Stimulated activated CD4-positive, alpha-beta T cell treated with anti-CD3 and anti-CD28 coated beads, Interleukin-15, amount 100 ng/mL, for 48 hours (primary cell): Measurements from ENCODE around the gene TST.

Experiments used
- DNase-seq, 2 donors: peaks; one replicate each; pipeline ENCODE4 v3.0.0-alpha.2; 2020; ENCODE audit warnings: low read depth in 2 of 2

TST gene

DNA sequence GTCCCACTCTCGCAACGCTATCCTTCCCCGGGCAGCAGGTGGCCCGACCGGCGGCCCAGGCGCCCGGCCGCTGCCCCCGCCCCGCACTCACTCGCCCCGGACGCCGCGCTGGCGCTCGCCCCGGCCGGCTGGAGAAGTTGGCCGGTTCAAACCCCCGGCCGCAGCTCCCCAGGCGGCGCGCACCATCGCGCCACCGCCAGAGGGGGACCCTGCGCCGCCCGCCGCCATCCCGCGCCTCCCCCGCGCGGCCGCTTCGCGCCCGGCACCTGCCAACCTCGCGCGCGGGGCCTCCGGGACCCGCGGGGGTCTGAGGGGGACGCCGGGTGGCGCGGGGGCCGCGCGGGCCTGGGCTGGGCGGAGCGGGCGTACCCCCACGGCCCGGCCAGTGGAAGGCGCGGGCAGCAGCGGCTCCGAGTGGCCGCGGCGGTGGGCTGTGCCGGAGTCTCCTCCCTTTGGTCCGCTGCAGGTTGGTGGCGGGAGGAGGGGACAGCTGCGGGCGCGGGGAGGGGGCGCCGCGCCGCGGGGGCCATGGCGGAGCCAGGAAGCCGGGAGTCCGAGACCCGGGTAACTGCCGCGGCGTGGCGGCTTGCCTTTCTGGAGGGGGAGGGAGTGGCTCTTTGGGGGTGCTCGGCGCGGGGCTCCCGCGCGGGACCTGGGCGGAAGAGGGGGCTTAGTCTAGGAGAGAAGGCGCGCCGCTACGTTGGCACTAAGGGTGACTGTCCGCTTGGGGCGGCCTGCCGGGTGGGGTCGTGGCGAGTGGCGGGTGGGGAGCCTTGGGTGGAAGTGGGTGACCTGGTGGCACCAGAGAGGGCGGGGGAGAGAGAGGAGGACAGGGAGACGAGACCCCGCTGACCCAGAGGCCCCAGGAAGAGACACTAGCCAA lies at the start of gene TST, which contains the start of gene MPST:
Gene TST (minus strand): TSS at position 139 of the 883 bp plus-strand sequence. CDS start 715 bp downstream, outside the sequence.
Gene MPST (plus strand): TSS at position 434 of the 883 bp plus-strand sequence. CDS start 95 bp downstream, at position 529.
- peak in 1 of 2 donors; percentile 12 for DNase-seq

DNA sequence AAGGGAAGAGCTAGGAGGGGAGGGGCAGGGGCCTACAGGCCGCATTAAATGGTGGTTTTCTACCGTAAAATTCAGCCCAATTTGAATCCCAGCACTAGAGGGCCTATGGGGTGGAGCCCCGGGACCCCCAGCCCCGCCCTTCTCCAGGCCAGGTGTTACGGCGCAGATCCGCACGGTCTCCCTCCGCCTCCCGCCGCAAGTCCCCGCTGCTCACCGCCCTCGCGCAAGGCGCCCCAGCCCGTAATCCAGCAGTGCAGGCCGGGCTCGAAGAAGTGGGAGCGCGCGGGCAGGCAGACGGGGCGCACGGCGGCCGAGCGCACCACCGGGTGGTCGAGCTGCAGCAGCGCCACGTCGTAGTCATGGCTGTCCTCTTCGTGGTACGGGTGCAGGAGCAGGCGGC lies 49.6 kb upstream of the TST start:
- no peak for DNase-seq

DNA sequence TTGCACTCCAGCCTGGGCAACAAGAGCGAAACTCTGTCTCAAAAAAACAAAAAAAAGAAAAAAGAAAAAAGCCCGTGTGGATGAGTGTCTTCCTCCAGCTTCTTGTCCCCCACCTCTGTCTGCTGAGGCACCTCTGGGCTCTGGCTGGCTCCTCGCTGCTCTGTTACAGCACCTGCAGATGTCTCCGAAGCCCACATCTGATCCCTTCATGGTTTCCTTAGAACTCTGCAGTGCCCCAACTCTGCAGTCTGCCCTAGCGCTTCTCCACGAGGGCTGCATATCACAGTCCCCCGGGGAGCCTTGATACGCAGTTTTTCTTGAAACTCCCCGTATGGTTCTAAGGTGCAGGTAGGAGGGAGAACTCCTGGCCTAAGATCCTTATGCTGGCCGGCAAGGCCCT lies 48.2 kb upstream of the TST start:
- DNase-seq, result no peak

DNA sequence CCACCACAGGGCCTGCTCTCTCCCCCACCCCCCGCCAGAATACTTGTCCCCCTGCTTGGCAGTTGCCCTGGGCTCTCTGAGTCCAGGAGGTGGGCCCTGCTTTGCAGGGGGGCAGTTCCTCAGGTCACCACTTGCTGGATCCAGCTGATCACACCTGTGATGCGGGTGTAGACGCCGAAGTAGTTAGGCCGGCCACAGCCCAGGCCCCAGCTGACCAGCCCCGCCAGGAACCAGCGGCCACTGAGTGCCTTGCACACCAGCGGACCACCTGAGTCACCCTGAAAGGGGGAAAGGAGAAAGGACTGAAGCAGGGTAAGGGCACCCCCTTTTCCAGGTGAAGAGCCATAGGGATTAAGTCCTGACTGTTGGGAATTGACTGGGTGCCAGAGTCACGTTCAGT lies 46.7 kb upstream of the TST start:
- DNase-seq, result no peak

DNA sequence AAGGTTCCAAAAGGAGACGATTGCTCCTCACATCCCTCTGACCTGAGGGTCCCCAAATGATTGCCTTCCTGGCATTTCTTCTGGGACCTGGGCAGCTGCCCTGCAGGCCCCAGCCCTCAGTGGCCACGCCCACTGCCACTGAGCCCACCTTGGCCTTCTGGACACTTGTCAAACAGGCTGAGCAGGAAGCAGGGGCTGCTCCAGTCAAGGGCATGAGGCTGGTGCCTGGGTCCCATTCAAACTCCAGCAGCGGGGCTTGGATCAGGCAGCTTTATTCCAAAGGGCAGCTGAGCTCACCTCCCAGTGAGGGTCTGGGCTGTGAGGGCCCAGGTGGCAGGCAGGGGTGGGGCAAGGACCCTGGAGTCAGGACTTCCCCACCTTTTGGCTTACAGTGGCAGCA lies 45.9 kb upstream of the TST start:
- no peak for DNase-seq

DNA sequence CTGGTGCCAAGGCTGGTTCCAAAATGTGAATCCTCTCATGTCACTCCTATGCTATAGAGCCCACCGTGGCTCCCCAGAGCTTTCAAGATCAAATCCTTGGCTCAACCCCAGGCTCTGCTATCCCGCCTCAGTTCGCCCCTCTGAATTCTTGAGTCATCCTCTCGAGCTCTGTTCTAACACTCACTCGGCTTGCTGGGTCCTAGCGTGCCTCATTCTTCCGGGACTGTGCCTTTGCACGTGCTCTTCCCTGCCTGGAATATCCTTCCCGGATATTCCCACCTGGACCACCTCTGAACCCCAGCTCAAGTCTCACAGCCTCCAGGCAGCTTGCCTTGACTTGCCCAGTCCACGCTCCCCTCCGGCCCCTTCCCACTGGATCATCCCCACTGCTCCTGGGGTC lies 45.3 kb upstream of the TST start:
- no peak for DNase-seq

DNA sequence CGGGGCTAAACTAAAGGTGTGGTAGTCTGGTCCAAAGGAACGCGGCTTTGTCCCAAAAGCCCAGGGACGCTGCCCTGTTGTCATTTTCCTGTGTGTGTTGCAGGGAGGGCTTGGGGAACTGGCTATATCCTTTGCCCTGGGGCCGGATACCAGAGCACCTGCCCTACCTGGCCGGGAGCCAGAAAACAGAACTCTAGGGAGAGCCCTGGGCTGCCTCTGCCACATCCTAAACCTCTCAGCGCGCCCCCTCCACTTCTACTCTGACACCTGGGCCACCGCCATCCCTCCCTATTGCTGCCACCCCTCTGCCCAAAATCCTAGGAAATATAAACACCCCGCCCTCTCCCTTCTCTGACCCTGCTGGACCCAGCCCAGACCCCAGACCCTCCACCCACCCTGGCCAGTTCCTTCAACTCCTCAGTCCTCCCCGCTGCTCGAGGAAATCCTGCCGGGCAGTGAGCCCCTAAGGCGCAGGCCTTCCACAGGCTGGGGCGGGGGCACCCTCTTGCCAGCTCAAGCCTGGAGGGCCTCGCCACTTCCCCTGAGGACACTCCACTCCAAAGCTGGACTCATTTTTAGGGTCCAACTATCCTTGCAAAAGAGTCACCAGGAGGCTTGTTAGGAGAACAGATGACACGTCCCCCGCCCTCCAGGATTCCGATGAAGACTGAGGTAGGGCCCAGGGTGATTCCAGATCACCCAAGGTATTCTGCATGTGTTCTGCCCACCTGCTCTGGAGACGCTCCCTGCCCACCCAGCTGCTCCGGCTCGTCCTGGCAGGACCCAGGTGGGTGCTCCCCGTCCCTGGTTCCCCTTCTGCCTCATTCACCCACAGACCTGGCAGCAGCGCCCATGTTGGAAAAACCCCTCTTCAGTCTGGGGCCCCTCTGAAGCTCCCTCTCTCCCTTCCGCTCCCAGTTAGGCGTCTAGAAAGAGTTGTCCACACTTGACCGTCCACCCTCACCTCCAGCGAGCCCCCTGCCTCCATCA lies 44.5 kb upstream of the TST start:
- DNase-seq, result no peak

DNA sequence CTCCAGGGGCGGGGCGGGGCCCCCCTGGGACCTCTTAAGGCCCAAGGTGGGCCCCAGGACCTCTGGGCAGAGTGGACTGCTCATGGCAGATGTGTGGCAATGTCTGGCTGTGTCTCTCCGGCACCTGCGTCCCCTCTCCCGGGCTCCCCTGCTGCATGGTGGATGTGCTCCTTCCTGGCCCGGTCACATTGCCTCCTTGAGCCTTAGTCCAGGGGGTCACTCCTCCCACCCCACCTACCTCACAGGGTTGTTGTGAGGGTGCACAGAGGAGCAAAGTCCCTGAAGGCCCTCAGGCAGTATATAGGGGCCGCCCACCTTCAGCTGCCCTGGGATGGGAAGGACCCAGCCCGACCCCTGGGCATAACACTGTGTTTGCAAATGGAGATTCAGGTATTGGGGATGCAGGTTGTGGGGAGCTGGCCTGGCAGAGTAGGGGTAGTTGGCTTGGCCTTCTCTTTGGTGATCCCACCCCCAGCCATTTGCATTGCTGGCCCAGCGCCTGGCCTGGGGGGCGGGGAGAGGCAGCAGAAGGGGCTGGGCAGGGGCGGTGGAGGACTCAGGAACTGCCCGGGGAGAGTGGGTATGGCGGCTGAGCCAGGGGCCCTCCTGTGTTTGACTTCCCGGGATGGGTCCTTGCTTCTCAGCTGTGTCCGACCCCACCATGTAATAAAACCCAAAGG lies 43.6 kb upstream of the TST start:
- DNase-seq, result no peak

DNA sequence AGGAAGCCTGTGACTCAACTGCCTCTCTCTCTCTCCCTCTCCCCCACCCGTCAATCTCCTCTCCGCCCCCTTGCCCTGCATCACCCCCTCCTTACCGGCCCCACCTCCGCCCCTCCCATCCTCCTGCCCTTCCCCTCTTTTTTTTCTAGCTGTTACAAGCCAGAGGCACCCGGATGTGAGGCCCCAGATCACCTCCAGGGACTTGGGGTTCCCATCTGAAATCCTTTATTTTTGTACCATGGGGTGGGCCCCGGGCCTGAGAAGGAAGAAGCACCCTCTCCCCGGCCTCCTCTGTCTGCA lies 43.1 kb upstream of the TST start:
- no peak for DNase-seq

DNA sequence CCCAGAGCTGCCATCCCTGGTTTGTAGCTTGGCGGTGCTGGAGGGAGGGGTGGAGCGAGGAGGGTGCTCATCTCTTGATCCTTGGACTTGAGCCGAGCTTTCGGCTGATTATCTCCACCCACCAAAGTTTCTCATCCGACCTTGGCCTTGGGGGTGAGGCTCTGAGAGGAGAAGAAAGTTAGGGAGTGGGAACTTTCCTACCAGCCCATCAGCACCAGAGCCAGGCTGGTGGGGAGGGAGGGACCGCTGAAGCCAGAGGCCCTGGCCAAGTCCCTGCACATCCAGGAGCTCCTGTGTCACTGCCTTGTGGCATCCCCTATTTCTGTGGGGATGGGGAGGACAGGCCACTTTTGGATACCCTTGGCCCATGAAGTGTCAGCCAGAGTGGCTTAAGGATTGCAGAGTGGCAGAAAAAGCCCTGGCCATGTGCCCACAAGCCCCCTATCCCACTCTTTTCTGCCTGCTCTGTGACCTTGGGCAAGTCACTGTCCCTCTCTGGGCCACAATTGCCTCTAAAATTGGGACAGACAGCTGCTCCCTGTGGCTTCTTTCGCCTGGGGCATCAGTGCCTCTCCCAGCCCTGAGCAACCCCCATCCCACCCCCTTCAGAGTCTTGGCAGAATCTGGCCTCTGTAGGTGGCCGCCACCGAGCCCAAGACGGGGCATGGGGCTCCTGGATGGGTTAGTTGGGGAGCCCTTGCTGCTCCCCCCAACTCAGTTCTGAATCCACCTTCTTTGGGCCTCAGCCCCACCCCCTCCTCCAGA lies 42.5 kb upstream of the TST start:
- DNase-seq, result no peak

DNA sequence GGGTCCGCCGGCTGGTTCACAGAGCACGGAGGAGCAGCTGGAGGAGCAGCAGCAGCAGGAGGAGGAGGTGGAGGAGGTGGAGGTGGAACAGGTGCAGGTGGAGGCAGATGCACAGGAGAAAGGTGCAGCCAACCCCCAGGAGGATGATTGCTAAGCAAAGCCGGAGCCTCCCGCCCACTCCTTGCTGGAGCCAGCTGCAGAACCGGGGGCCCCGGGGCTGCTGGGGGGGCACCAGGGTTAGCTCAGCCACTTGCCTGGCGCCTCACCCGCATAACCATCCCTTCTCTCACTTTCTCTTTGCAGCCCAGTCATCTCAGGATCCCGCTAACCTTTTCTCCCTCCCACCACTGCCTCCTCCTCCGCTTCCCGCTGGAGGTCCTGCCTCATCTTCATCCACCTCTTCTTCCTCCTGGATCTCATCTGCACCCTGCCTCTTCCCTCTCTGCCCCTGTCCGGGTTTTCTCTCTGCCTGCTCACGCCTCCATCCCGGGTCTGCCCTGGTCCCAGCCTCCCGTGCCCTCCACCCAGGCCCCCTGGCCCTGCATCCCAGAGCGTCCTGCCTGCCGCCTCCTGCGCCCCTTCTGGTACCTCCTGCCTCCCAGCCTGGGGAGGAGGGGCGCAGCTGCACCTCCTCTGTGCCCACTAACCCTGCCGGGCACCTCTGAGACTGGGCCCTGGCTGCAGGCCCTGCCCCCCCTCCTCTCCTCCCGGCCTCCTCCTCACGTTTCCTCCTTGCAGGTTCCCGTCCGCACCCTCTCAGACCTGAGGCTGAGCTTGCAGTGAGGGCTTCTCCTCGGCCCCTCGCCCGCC lies 41.8 kb upstream of the TST start:
- peak; percentile 64 to 68 for DNase-seq

DNA sequence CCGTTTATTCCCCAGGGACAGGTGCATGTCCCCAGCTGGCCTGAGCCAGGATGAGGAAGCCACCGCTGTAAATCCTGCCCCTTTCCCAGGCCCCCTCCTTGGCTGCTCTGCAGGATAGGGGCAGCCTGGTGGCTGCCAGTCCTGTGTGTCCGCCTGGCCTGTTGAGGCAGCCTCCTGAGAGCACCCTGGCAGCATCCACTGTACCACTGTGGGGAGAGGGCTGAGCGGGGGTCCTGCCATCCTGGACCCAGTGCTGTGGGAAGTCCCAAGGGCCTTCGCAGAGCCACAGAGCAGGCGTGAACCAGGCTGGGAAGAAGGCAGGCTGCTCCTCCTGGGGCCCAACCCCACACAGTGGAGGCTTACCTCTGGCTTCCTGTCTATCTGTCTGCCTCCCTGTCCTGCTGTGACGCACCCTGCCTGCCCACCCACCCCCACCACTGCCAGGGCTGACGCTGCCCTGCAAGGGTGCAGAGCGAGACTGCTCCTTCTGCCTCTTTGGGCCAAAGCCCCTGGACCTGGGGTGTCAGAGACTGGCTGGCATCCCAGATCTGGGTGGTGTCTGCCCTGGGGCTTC lies 40.7 kb upstream of the TST start:
- DNase-seq, result no peak

DNA sequence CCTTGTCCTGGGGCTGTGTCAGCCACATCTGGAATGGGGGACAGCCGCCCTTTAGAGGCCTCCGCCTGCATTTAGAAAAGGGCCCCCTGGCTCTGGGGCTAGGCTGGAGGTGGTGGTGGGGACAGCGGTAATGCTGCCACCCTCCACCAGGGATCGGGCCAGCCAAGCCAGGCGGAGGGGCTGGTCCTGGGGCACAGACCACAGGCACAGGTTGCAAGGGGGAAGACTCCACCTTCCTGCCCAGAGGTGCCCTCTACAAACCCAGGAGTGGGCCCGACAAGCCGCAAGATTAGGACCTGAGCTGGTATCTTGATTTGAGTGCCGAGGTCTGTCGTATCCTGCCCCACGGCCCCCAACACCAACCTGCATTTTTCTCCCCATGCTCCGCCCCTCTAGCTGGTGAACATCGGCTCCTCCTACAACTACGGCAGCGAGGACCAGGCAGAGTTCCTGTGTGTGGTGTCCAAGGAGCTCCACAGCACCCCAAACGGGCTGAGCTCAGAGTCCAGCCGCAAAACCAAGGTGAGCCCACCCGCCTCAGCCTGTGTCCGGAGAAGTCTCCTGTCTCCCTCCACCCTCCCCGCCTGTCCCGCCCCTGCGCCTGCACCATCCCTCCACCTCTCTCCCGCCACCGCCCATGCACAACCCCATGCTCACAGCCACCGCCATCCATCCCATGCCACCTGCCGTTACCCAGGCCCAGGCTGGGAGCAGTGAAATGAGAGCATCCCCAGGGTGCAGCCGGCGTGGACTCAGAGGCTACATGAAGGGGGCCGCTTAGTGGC lies 39.9 kb upstream of the TST start:
- no peak for DNase-seq

DNA sequence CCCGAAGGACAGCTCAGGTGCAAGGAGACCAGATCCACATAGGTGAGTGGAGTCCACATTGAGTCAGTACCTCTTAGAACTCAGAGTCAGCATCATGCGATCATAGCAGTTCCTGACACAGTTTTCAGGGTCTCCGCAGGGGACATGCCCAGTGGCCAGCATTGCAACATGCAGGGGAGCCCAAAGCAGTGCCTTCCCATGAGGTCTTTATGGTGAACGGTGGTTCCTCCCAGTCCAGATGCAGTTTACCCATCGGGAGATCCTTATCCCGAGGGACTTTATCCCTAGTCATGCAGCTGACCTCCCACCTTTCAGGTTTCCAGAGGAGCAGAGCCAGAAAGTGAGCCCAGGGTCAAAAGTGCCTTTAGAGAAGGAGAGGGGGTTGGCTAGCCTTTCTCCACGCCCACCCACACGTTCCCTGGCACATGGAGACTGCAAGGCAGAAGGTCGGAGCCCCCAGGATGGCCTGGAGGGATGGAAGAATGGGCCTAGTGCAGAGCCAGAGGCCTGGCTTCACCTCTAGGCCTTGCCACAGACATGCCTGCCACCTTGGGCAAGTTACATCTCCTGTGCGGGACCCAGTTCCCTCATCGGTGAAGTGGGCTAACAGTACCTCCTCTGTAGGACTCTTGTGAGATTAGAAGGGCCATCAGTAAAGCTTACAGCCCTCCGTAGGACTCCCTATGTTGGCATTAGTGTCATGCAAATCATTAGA lies 38.7 kb upstream of the TST start:
- no peak for DNase-seq

DNA sequence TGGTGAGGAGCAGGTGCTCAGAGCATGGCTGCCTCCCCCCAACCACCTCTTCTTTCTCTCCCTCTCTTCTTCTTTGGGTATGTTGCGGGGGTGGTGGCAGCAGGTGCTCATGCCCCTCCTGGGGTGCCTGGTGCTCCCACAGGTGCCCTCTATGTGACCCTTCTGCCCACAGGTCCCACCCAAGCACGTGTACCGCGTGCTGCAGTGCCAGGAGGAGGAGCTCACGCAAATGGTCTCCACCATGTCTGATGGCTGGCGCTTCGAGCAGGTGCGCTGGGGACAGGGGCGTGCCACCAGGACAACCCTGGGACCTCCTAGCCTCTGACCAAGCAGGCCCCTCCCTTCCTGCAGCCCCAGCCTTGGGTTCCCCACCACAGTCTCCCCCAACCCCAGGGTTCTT lies 38.0 kb upstream of the TST start:
- DNase-seq, result no peak

DNA sequence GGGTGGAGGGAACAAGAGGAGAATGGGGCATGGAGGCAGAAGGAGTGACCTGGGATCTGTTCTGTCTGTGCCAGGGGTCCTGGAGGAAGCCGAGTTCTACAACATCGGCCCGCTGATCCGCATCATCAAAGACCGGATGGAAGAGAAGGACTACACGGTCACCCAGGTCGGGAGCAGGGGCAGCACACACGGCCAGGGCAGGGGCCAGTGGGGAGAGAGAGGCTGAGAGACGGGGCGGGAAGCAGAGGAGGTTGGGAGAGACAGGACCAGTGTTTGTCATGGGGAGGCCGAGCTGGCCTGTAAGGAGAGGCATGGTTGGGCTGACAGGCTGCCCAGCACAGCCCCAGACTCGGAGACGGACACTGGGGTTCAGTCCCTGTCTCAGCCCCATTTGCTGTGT lies 37.0 kb upstream of the TST start:
- DNase-seq, result no peak

DNA sequence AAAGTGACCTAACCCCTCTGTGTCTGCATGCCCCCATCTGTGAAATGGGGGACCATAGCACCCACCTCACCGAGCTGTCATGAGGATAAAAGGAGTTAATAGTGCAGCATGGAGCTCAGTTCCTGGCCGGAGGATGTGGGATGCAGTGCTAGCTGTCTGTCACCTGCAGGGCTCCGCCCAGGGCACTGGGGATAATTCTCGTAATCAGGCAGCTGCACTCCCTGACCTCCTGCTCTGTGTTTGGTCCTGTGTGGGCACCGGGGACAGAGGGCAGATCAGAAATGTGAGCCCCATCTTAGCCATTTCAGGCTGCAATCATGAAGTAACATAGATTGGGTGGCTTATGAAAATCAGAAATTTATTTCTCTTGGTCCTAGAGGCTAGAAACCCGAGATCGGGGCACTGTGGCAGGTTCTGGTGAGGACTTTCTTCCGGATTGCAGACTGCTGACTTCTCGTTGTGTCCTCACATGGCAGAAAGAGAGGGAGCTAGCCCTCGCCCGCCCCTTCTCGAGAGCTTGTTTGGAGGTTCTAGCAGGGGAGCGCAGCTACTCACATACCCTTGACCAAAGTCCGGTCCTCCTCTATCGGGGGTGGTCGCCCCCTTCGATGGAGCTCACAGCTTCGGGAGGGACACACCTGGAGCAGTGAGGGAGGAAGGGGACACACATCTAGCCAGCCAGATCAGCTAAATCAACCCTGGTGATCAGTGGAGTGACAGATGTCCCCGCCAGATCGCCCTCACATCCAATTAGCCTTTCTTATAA lies 35.5 kb upstream of the TST start:
- no peak for DNase-seq

DNA sequence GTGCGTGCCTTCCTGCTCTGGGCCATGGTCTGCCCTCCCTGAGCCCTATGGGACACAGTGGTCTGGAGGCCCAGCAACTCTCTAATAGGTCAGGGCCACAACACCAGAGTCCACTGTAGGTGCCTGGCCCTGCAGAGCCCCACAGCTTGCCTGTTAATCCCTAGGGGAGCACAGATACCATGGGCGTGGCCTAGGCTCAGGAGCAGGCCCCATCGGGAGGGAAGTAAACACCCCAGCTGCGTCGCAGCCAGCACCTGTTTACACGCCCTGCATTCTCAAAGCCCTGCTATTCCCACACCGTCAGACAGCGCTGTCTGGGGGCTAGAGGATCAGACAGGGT lies 34.8 kb upstream of the TST start:
- no peak for DNase-seq
